ENCODE measurements around the gene CDC45.

The CDC45 gene

GRCh38 chr22:19556963-19557545, 77.3 kb downstream of the CDC45 start:
- TF ChIP-seq, protein P1, sequence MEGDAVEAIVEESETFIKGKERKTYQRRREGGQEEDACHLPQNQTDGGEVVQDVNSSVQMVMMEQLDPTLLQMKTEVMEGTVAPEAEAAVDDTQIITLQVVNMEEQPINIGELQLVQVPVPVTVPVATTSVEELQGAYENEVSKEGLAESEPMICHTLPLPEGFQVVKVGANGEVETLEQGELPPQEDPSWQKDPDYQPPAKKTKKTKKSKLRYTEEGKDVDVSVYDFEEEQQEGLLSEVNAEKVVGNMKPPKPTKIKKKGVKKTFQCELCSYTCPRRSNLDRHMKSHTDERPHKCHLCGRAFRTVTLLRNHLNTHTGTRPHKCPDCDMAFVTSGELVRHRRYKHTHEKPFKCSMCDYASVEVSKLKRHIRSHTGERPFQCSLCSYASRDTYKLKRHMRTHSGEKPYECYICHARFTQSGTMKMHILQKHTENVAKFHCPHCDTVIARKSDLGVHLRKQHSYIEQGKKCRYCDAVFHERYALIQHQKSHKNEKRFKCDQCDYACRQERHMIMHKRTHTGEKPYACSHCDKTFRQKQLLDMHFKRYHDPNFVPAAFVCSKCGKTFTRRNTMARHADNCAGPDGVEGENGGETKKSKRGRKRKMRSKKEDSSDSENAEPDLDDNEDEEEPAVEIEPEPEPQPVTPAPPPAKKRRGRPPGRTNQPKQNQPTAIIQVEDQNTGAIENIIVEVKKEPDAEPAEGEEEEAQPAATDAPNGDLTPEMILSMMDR (IDR thresholded peaks at IDR 0.05; ENCODE audit: unreplicated experiment in 3 of 3): no peak
- no peak overlapping the region for H3K4me3 Mint-ChIP-seq

GRCh38 chr22:19559324-19559811, 79.6 kb downstream of the CDC45 start:
- TF ChIP-seq, protein P1 (IDR thresholded peaks at IDR 0.05; ENCODE audit: unreplicated experiment in 3 of 3): no peak
- H3K4me3 Mint-ChIP-seq: no peak overlapping the region
- H3K4me1 Mint-ChIP-seq: no peaks in the 10 kb centered on the region
- no peak overlapping the region for H3K27ac Mint-ChIP-seq
- H3K36me3 Mint-ChIP-seq (ENCODE audit: low read depth): no peaks in the 10 kb centered on the region
- peaks cover 5% of the 10 kb centered on the region for H3K27me3 Mint-ChIP-seq (ENCODE audit: low read depth)
- H3K9me3 Mint-ChIP-seq: peaks cover 7% of the 10 kb centered on the region

More at GRCh38 chr22:19556963-19557545, 77.3 kb downstream of the CDC45 start:
- H3K27ac Mint-ChIP-seq: no peak overlapping the region
- H3K36me3 Mint-ChIP-seq (ENCODE audit: low read depth): no peaks in the 10 kb centered on the region
- H3K27me3 Mint-ChIP-seq (ENCODE audit: low read depth): peaks cover 3% of the 10 kb centered on the region
- H3K9me3 Mint-ChIP-seq: peaks cover 2% of the 10 kb centered on the region
- no peaks in the 10 kb centered on the region for H3K4me1 Mint-ChIP-seq

DNA sequence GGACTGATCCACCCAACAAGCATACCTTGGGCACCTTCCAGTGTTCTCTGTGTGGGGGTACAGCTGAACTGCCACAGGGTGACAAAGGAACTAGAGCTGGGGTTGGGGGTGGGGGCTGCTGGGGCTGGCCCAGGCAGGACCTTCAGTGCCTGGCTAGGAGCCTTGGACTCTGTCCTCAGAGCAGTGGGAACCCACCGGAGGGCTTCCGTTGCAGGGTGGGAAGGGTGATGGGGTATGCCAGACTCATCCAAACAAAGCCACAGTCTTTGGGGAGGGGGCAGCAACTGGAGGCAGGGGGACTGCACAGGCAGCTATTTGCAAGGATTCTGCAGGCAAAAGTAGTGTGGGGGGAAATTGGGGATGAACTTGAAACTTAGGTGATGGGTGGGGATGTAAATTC, 80.2 kb downstream of the CDC45 start:
- H3K4me1 Mint-ChIP-seq: no peaks in the 10 kb centered on the region
- peaks cover 11% of the 10 kb centered on the region for H3K9me3 Mint-ChIP-seq

DNA sequence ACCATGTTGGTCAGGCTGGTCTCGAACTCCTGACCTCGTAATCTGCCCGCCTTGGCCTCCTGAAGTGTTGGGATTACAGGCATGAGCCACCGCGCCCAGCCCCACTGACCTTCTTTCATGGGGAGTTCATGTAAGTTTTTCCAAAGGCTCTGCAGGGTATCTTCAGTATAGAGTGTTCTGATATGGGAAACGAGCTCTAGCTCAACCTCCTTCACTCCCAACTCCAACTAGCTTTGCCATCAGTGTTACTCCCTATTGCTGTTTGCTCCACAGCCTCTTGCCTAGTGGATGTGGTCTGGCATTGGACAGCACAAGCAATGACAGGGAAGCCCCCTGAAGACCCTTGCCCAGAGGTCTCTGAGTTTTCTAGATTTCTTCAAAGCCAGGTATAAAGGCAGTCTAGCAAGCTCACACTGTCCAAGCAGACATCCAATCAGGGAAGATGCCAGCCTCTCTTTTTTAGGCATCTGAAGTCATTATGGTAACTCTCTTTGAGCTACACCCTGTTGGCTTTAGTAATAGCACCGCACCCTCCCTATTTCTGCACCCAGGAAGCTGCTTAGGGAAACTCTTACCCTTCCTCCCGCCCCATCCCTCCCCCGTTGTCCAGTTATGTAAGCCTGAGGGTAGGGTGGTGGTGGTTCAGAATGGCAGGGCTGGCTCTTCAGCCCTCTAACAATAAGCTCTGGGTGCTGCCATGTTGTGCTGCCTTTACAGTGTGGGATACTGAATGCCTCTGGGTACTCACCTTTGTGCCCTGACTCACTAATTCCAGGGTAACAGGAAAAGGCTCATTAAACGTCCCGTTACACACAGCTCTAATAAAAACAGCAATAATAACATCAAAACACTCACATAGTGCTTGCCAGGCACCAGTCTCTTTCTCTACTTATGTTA, 85.9 kb downstream of the CDC45 start:
- TF ChIP-seq, protein P1 (IDR thresholded peaks at IDR 0.05; ENCODE audit: unreplicated experiment in 3 of 3): no peak
- no peaks in the 10 kb centered on the region for H3K36me3 Mint-ChIP-seq (ENCODE audit: low read depth)
- no peak overlapping the region for H3K4me3 Mint-ChIP-seq
- H3K27ac Mint-ChIP-seq: no peak overlapping the region
- peaks cover 13% of the 10 kb centered on the region for H3K9me3 Mint-ChIP-seq
- peaks cover 20% of the 10 kb centered on the region for H3K27me3 Mint-ChIP-seq (ENCODE audit: low read depth)
- H3K4me1 Mint-ChIP-seq: no peaks in the 10 kb centered on the region

More for the DNA sequence above, 80.2 kb downstream of the CDC45 start:
- Mint-ChIP-seq H3K27me3 (ENCODE audit: low read depth) (peaks cover 7% of the 10 kb centered on the region), H3K4me3 (no peak overlapping the region), H3K36me3 (ENCODE audit: low read depth) (no peaks in the 10 kb centered on the region), H3K27ac (no peak overlapping the region)
- TF ChIP-seq, protein P1 (IDR thresholded peaks at IDR 0.05; ENCODE audit: unreplicated experiment in 3 of 3): no peak

DNA sequence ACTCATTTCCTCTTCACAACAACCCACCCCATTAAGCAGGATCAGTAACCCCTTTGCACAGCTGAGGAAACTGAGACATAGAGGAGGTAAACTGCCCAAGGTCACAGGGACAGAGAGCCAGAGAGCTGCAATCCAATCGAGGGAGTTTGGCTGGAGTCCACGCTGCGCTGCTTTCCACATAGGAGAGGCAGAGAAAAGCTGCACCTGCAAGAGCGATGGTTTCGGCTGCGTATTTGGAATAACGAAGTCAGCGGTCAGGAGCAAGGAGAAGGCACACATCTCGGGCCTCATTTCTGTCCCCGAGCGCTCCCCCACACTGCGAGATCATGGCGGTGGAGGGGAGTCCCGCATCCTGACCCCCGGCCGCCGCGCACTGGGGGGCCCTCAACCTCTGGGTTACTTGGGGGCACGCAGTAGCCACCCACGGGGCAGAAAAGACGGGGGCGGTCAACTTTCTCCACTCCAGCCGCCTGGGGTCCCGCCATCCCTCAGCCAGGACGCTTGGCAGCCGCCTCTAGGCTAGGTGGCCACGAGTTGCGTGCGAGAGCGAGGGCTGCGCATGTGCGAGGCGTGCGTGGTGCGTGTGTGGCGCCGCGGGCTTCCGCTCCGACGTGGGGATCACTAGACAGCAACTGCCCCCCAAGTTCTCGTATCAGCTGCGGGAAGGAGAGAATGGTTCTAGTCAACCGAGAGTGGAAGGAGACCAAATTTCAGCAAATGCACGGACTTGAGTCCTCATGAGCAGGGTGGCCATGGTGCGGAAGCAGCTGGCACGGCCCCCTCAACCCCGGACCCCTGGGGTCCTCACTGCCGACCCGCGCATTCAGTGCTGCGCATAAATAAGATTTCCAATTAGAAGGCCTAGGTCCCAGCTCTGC, 86.8 kb downstream of the CDC45 start:
- Mint-ChIP-seq H3K9me3 (peaks cover 11% of the 10 kb centered on the region), H3K27me3 (ENCODE audit: low read depth) (peaks cover 22% of the 10 kb centered on the region), H3K27ac (no peak overlapping the region)

More for the DNA sequence above, 86.8 kb downstream of the CDC45 start:
- Mint-ChIP-seq H3K4me1 (peaks cover 2% of the 10 kb centered on the region), H3K36me3 (ENCODE audit: low read depth) (no peaks in the 10 kb centered on the region), H3K4me3 (no peak overlapping the region)
- TF ChIP-seq, protein P1 (IDR thresholded peaks at IDR 0.05; ENCODE audit: unreplicated experiment in 3 of 3): no peak

All from nephron (organoid).